OCI-LY7 (cell line): ENCODE data around the gene CXCL14. TPM values are rescaled to one million over a fixed set of nuclear protein-coding genes. Genes with fewer than 3 reads are reported as not detected.

ENCODE experiments used
- BruUV-seq: library from RNA; stranded (reverse); fragments of 400-500 nt; replicated peaks from 2 replicates; lab custom pipeline; 2021; lab: Mats Ljungman, UMichigan
- CTCF ChIA-PET: fragments of 300-600 bp; sonication (Branson Sonifier 250); formaldehyde crosslinking; loops from one replicate; lab custom pipeline; 2022; ENCODE audit warnings: antibody characterized with exemption; ENCODE audit not compliant: unreplicated experiment; lab: Charles Lee
- POLR2A ChIA-PET: fragments of 300-600 bp; sonication (Branson Sonifier 250); formaldehyde crosslinking; loops from one replicate; lab custom pipeline; 2022; ENCODE audit warnings: antibody characterized with exemption; lab: Charles Lee
- DNase-seq: peaks from one replicate; pipeline ENCODE4 v3.0.0-alpha.2; 2015; ENCODE audit warnings: low spot score
- H2AFZ ChIP-seq: fragments of 200-600 bp; sonication (generic), shearing (Covaris generic); 2 replicates; pipeline ENCODE4 v1.6.1; 2014; ENCODE audit warnings: mild to moderate bottlenecking, antibody characterized with exemption, low read length, moderate library complexity
- H3K27ac ChIP-seq: fragments of 200-600 bp; sonication (generic); 2 replicates; pipeline ENCODE4 v1.5.1; 2014; ENCODE audit warnings: mixed run types, low read depth, mild to moderate bottlenecking, moderate library complexity, low read length, inconsistent platforms; ENCODE audit not compliant: poor library complexity, severe bottlenecking
- H3K36me3 ChIP-seq: fragments of 200-600 bp; sonication (generic); 2 replicates; pipeline ENCODE4 v1.6.1; 2014; ENCODE audit warnings: mild to moderate bottlenecking, antibody characterized with exemption, low read length, moderate library complexity, mixed read lengths; ENCODE audit not compliant: insufficient read depth
- H3K4me1 ChIP-seq: fragments of 200-600 bp; sonication (generic); 2 replicates; pipeline ENCODE4 v1.5.1; 2014; ENCODE audit warnings: mild to moderate bottlenecking, low read length; ENCODE audit not compliant: insufficient read depth, poor library complexity, severe bottlenecking
- H3K4me2 ChIP-seq: fragments of 200-600 bp; sonication (generic); 2 replicates; pipeline ENCODE4 v1.6.1; 2014; ENCODE audit warnings: mild to moderate bottlenecking, low read length
- H3K4me3 ChIP-seq: fragments of 200-600 bp; sonication (generic); 2 replicates; pipeline ENCODE4 v1.5.1; 2014; ENCODE audit warnings: mild to moderate bottlenecking, low read depth, low read length; ENCODE audit not compliant: poor library complexity, severe bottlenecking
- H3K79me2 ChIP-seq: fragments of 200-600 bp; sonication (generic); 2 replicates; pipeline ENCODE4 v1.6.1; 2016; ENCODE audit warnings: low read depth, mild to moderate bottlenecking, low read length, moderate library complexity, mixed read lengths; ENCODE audit not compliant: insufficient read depth
- H3K9me2 ChIP-seq: fragments of 200-600 bp; sonication (generic); 2 replicates; pipeline ENCODE4 v1.6.1; 2016; ENCODE audit warnings: mild to moderate bottlenecking, low read length, mixed read lengths; ENCODE audit not compliant: insufficient read depth
- H3K9me3 ChIP-seq: fragments of 200-600 bp; sonication (generic); 2 replicates; pipeline ENCODE4 v1.6.1; 2014; ENCODE audit warnings: mild to moderate bottlenecking, mixed run types, low read length, mixed read lengths
- H4K20me1 ChIP-seq: fragments of 200-600 bp; sonication (generic); 2 replicates; pipeline ENCODE4 v1.6.1; 2014; ENCODE audit warnings: mild to moderate bottlenecking, antibody characterized with exemption, low read length, moderate library complexity, mixed read lengths; ENCODE audit not compliant: insufficient read depth
- CTCF ChIP-seq: fragments of 200-600 bp; sonication (generic); conservative IDR thresholded peaks from 2 replicates; pipeline ENCODE4 v1.5.1; 2014; ENCODE audit warnings: mild to moderate bottlenecking, antibody characterized with exemption, low read length, moderate library complexity, mixed read lengths
- EZH2phosphoT487 ChIP-seq: fragments of 200-600 bp; sonication (generic); IDR thresholded peaks from 2 replicates; pipeline ENCODE4 v1.6.1; 2018; ENCODE audit warnings: low read depth, borderline replicate concordance, mild to moderate bottlenecking, mixed run types, antibody characterized with exemption, low read length, moderate library complexity, mixed read lengths
- intact Hi-C: fragments of 100-400 bp; cut with micrococcal nuclease; formaldehyde crosslinking; loops from one replicate; pipeline ENCODE4 v1.10.0; 2022; ENCODE audit not compliant: unreplicated experiment
- total RNA-seq, 2 experiments: library from RNA; depleted of rRNA in 1 of 2; stranded (reverse); fragments of >200 nt in 1 of 2; shearing (Covaris generic) in 1 of 2; gene quantifications; 2 replicates each; pipeline ENCODE4 v1.2.3, GENCODE V29; 2014 to 2022

CXCL14 gene
- total RNA-seq, 2 experiments from 2014 or later: not detected

- Histone ChIP-seq H3K36me3 (no peaks in the 10 kb centered on the region), H3K9me3 (no peaks in the 10 kb centered on the region), H3K9me2 (no peaks in the 10 kb centered on the region), H3K4me3 (no peak overlapping the region), H3K4me1 (no peaks in the 10 kb centered on the region), H3K27ac (no peak overlapping the region), H4K20me1 (no peaks in the 10 kb centered on the region), H3K4me2 (no peak overlapping the region), H2AFZ (no peak overlapping the region), H3K79me2 (no peaks in the 10 kb centered on the region)
- no TSS peak for BruUV-seq
- intact Hi-C loops: no loop called here
- no peak for DNase-seq
- no peak for TF ChIP-seq EZH2phosphoT487
- no peak for TF ChIP-seq CTCF
- CTCF ChIA-PET: interaction anchor here (0.7 to 1.9 kb wide), 2 partner anchors 14 to 107 kb away, joined by 3 to 7 read pairs; no protein-coding TSS in a partner anchor
- POLR2A ChIA-PET: interaction anchor here (0.7 to 0.8 kb wide), 2 partner anchors 11 to 913 kb away, joined by 3 read pairs; no protein-coding TSS in a partner anchor
Observed at GRCh38 chr5:135565266-135565665, 13.5 kb downstream of the CXCL14 start.

DNA sequence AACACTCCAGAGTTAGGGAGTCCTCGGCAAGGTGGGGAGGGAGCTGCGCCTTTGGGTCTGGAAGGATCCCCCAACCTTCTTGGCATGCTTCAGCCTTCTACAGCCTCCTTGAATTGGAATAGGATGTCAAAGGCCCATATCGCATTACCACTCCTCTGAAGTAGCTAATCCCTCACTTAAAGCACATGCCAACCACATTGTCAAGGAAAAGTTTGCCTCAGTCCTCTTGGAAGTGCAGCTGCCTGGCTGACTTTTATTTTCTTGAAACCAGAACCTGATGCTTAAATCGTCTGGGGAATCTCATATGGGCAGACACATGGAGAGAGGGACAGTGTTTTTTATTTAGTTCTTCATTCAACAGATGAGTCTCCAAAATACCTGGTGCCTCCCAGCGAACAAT lies 14.5 kb downstream of the CXCL14 start:
- no peak for DNase-seq
- H3K4me3 ChIP-seq: no peak overlapping the region
- intact Hi-C loops: no loop called here
- ChIA-PET CTCF (no interaction called here), POLR2A (no interaction called here)
- no peaks in the 10 kb centered on the region for H3K9me3 ChIP-seq
- H3K9me2 ChIP-seq: no peaks in the 10 kb centered on the region
- H3K79me2 ChIP-seq: no peaks in the 10 kb centered on the region
- H3K36me3 ChIP-seq: no peaks in the 10 kb centered on the region
- BruUV-seq: no TSS peak
- no peaks in the 10 kb centered on the region for H3K4me1 ChIP-seq
- H3K4me2 ChIP-seq: no peak overlapping the region
- TF ChIP-seq EZH2phosphoT487: no peak
- no peak for TF ChIP-seq CTCF
- no peaks in the 10 kb centered on the region for H4K20me1 ChIP-seq
- H2AFZ ChIP-seq: no peak overlapping the region
- H3K27ac ChIP-seq: no peak overlapping the region

- intact Hi-C loops: no loop called here
- no peak overlapping the region for H3K4me3 ChIP-seq
- no peak overlapping the region for H3K4me2 ChIP-seq
- H3K4me1 ChIP-seq: no peaks in the 10 kb centered on the region
- H3K9me2 ChIP-seq: no peaks in the 10 kb centered on the region
- peak overlapping the region; percentile 33; the same call in 1 of the 2 replicates for H2AFZ ChIP-seq
- H3K9me3 ChIP-seq: no peaks in the 10 kb centered on the region
- no TSS peak for BruUV-seq
- no peak for DNase-seq
- H3K36me3 ChIP-seq: no peaks in the 10 kb centered on the region
- ChIA-PET CTCF (interaction anchor here (0.6 to 1.1 kb wide), 3 partner anchors 8 to 1250 kb away, joined by 3 to 4 read pairs (median 3); no protein-coding TSS in a partner anchor), POLR2A (no interaction called here)
- H3K27ac ChIP-seq: no peak overlapping the region
- no peaks in the 10 kb centered on the region for H3K79me2 ChIP-seq
- no peaks in the 10 kb centered on the region for H4K20me1 ChIP-seq
- TF ChIP-seq EZH2phosphoT487 (no peak), CTCF (no peak)
Observed at GRCh38 chr5:135561266-135561665, 17.5 kb downstream of the CXCL14 start.
